ENCODE measurements around the gene DMD.
"Not testable (repeated sequence)": the region's sequence is repeated elsewhere in the genome, so short reads cannot be mapped to it uniquely, and the experiment has no call there.

Gene DMD

DNA sequence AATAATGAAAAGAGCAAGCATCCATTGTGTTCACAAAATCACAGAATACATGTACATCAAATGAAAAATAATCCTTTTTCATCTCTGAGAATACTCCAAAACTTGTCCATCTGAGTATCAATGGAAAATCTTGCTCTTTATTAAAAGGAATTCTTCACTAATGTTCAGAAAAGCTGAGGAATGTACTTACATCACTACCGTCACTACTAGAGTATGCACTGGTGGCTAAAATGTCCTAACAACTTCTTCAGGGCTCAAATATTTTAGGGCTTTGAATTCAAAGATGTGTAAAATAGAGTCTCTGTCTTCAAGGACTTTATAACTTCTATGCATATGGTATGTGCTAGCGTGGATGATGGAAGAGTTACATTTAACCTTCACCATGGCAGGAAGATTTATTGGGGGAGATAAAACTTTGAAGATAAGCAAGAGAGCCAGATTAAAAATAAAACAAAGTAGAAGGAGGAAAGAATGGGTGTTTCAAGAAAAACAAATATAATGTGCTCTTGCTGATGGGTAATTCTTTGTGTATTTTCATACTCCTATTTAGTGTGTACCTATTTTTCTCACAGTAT lies 55.1 kb downstream of the DMD start:
- DNase-seq: no peak

DNA sequence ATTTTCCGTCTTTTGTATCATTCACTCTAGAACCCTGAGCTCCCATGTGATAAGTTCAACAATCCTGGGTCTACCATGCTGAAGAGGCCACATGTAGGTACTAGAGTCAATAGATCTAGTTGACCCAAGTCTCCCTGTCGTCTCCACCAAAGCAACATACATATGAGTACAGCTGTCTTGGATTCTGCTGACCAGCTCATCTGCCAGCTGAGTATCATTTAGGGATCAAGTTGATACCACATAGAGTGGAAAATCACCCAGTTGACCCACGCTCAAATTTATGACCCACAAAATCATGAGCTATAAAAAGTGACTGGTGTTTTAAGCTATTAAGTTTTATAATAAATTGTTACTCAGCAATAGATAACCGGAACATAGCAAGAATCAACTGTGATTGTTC lies 61.8 kb downstream of the DMD start:
- DNase-seq: no peak

DNA sequence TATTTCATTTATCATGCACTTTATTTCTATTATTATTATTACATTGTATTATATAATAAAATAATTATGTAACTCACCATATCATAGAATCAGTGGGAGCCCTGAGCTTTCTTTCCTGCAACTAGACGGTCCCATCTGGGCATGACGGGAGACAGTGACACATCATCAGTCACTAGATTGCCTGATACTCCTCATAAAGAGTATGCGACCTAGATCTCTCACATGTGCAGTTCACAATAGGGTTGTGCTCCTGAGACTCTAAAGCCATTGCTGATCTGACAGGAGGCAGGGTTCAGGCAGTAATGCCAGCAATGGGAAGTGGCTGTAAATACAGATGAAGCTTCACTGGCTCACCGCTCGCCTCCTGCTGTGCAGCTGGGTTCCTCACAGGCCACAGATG lies 62.3 kb downstream of the DMD start:
- no peak for DNase-seq

DNA sequence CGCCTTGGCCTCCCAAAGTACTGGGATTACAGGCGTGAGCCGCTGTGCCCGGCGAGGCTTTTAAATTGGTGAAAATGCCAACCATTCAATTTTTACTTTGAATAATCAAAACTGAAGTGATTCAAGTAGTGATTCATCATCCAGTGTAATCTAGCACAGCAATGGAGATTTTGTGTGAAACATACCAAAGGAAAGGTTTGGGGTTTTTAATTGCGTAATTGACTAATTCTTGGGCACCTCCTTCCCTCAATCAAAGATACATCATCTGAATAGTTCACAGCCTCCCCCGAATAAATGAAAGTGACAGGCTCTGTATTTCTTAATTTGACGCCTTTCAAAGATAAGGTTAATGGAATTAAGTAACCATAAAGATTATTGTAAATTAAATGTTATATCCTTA lies 69.0 kb downstream of the DMD start:
- DNase-seq: no peak

DNA sequence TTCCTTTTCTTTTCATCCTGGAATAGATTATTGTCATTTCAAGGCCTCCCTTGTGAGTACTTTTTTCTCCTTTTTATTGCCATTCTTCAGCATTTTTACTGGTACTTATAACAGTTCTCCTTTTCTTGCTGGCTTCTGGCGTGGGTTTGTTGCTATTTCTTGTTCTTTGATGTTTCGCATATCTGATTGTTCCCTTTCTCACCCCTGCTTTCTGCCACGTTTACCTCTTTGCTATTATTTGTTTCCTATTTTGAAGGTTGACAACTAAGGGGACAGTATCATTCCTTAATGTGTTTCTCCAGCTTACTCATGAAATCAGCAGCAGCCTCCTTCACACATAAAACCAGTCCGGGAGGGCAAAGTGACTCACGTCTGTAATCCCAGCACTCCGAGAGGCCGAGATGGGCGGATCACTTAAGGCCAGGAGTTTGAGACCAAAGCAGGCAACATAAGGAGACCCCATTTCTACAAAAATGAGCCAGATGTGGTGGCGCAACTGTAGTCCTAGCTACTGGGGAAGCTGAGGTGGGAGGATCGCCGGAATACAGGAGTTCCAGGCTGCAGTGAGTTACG lies 72.6 kb downstream of the DMD start:
- DNase-seq: no peak

DNA sequence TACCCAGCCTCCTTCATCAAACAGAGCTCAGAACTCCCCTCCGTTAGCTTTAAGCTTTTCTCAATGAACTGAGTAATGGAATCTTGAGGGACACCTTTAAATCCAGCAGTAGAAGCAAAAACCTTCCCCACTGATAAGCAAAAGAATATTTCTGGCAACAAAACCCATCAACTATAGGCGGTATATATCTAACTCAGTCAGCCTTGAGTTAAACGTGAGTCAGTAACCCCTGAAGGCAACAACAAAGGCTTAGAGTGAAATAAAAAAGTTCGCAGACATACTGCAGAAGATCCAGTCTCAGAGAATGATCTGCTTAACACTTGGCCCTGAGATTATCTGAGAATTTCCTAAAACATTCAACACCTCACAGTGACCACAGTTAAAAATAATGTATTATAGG lies 77.2 kb downstream of the DMD start:
- no peak for DNase-seq

DNA sequence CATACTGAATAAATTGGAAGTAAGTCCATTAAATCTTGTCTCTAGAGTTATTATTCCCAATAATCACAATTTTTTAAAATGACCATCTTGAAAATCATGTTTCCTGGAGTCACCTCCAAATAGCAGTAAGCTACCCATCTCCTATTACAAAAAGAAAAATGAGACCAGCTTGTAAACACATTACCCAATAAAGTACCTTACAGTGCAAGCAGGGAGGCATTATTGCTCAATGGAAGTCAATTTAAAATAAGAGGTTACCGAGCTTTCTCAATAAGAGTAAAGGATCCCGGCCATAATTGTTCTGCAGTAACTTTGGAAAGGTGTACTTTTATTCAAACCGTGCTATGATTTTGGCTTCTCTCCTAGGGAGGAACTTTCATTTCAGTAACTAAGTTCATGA lies 78.0 kb downstream of the DMD start:
- no peak for DNase-seq

DNA sequence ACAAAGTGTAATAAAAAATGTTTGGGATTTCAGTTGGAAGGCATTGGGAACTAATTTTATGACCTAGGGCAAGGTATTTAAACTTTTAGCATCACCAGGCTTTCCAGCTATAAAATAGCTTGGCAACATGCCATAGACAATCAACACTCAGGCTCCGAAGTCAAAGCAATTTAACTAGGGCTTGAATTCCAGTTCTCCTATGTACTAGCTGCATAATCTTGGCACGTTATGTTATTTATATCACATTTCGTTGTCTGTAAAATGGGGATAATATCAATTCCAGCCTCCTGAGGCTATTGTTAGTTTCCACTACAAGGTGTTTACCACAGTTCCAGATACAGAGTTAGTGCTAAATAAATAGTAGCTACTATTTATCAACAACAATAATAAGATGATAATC lies 78.8 kb downstream of the DMD start:
- DNase-seq: no peak

DNA sequence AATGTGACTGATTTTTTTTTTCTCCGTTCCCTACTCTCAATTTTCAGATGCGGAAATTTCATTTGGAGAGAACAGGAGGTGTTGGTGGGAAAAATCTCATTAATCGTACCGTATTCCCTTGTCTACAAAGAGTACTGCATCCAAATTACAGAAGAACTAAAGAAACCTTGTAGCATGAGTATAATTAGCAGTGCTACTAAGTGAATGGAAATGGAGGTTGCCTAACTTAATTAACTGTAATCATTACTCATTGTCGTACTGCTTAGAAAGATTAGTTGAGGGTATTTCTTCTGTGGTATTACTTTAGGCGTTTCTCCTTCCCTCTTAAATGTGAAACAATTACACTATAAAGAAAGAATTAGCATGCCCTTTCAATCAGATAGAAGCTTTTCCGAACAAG lies 81.7 kb downstream of the DMD start:
- DNase-seq: no peak

DNA sequence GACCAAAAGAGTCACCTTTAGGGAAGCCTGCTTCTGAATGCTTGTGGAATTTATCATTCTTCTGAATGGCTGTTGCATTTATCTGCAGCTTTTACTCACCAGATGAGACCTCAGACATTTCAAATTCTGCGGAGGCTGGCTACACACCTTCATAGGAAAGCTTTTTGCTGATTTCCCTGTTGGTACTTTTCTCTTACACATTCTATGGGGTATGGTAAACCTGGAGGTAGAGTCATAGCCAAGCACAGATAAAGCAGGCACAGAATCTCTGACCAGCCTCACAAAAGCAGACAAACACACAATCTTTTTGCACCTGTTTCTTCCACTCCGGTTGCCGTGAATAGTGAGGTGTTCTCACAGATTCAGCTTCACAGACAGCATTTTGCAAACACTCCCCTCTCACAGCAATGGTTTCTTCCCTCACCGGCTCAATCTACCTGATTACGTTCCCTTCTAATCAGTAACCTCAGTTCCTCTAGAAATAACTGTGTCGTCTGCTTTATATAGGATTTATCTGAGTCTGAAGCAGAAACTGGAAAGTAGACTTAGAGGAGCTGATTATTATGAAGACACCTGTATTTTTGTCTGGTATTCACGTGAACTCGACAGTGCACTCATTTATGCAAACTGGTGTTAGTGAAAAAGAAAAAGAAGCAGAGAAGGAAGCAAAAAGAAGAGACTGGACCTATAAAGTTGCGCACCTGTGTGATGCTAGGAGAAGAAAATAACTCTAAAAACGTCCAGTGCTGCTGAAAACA lies 83.1 kb downstream of the DMD start:
- peak in 1 of 56 donors; percentile 3 for DNase-seq

DNA sequence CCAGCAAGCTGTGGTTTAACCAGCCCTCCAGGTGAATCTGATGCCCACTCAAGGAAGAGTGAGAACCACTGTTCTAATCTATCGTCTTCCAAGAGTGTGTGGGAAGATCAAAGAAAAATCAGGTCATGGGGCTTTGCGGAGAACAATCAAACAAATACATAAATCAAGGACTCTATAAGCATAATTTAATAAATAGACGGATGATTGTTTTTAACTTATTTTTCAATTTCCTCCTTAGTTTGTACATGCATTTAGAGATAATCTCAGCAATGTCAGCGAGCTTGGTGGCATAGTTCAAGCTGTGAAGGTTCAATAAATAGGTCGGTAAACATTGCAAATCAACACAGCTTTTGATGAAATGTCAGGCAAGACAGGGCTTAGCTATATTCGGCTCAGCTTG lies 84.9 kb downstream of the DMD start:
- DNase-seq: no peak

DNA sequence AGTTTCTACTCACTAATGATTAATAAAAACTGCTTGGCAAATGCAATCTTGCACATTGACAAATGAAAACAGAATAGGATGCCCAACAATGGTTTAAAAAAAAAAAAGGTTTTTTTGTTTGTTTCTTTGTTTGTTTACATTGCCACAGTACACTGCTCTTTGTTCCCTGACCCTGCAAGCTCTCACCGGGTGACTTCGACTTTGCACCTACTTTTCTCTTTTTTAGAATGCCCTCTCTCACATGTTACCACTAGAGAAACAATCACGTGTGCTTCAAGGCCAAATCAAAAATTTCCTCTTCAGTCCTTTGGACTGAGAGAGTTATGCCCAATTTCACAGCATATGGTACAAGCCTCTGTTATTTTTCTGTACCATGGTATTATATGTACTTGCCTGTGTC lies 101.5 kb downstream of the DMD start:
- DNase-seq: no peak

DNA sequence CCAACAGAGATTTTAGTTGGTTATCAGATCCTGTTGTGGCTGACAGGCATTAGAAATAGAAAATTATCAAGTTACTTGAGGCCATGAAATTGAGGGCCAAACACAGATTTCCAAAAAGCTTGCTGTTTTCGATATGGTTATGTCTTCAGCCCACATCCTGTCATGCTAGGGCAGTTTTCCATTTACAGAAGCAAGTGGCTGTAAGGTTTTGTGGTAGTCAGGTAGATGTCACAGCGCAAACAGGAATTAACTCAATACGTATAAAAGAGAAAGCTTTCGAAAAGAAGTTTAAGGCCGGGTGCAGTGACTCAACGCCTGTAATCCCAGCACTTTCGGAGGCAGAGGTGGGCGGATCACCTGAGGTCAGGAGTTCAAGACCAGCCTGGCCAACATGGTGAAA lies 104.6 kb downstream of the DMD start:
- no peak for DNase-seq

DNA sequence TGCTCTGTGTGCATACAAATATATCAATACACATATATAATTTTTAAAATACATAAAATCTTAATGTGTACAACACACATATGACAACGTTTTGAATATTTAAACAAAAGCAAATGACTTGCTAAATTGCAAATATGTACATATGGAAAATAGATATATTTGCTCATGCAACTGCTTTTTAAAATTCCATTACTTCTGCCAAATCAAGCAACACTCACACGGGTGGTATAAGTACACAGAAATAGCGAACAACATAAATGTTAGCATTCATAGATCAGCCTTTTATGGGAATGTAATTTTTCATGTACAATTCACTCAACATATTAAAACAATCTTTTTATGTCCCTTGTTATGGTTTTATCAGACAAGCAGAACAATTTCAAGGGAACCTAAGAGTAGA lies 116.3 kb downstream of the DMD start:
- DNase-seq: no peak

DNA sequence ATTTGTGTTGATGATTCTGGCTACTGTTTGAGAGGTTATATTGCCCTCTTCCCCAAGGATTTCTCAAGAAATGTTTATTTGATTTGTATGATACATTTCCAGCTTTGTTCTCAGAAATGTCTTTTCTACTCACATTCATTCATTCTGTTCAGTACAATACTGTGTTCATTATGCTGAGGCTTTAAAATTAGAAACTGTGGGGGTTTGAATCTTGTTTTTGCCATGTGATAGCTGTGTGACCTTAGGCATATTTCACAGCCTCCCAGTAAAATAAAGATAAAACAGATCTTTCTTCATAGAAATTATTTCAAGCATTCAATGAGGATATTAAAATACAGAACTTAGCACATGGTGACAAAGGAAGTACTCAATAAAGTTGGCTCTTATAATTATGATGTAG lies 123.9 kb downstream of the DMD start:
- DNase-seq: no peak

DNA sequence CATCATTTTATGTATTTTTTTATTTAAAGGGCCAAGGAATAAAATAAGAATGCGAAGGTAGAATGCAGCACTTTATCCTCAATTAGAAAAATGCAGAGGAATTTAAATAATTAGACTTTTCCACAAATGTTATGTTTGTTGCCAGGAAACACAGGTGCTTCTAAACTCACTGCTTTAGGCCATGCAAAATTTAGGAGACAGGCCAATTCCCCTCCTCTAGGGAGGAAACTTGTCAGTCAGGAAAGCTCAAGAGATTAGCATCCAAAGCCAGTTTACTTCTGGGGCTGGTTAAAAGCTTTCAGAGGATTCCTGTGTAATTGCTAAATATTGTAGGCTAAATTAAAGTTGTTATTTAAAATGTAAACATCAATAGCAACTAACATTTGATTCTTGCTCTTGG lies 124.5 kb downstream of the DMD start:
- DNase-seq: no peak

DNA sequence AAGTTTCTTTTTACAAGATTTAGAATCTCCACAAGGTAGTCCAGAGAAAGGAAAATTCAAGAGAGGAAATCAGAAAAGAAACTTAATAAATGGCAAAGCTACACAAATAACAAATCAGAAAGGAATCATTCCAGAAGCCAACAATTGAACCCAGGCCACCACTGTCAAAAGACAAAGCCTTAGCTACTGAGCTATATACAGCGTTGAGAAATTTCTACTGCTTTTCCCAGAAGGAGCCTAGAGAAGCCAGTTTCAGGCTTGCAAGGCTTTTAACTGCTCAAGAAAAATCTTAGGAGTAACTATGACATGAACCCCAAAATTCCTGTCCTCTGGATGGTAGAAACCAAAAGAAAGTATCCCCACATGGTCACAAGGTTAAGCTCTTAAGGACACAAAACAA lies 129.0 kb downstream of the DMD start:
- DNase-seq: no peak

DNA sequence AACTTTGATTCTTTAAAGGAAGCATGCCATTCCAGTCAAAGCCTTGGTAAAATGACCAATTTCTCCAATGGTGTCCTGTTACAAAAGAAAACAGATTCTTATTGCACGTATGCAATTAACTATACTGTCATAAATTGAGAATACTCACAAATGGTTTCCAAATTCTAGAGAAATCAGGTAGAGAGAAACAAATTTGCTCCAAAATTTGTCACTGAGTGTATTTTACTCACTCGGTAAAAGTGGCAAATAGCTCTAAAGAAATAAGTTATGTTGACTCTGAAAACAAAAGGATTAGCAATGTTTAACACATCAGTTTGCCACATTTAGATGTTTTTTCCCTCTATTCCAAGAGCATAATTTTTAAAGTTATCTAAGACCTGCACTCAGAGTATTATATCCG lies 133.1 kb downstream of the DMD start:
- DNase-seq: no peak

DNA sequence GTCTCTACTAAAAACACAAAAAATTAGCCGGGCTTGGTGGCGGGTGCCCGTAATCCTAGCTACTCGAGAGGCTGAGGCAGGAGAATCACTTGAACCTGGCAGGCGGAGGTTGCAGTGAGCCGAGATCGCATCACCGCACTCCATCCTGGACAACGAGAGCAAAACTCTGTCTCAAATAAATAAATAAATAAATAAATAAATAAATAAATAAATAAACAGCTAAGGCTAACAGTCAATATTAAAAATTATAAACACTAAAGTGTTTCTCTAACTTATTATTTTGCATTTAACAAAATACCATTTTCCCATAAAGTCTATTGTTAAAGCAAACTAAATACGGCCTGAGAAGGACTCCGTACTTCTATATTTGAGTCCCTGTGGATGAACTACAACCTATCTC lies 137.7 kb downstream of the DMD start:
- DNase-seq: not testable (repeated sequence)

DNA sequence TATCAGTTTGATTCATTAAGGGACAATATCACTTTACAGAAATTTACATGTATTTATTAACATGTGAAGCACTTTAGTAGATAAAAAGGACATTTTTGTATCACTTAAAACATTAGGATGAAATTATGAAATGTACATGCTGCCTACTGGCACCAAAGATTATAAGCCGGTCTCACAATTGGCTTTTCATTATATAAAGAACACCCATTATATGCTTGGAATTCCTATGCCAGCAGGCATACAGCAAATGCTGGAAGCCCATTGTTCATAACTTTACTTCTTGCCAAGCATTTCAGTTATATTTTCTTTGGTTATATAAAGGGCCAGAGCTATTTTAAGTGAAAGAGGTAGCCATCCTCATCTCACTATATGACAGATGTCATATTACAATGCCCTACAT lies 145.9 kb downstream of the DMD start:
- DNase-seq: no peak

DNA sequence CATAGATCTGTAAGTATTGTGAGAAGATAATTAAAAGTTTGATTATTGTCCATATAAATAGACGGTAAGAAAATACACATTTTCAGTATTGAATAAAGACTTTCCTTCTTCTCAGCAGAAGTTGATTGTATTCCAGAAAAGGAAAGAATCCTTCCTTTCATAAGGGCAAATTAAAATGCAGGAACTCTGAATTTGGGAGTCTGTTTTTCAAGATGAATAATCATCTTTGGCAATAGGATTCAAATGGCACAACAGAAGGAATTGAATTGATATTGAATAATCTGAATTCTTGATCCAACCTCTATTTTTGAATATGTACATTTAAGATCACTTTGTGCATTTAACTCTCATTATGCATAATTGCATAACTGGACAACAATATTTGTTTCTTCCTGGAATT lies 149.3 kb downstream of the DMD start:
- no peak for DNase-seq

DNA sequence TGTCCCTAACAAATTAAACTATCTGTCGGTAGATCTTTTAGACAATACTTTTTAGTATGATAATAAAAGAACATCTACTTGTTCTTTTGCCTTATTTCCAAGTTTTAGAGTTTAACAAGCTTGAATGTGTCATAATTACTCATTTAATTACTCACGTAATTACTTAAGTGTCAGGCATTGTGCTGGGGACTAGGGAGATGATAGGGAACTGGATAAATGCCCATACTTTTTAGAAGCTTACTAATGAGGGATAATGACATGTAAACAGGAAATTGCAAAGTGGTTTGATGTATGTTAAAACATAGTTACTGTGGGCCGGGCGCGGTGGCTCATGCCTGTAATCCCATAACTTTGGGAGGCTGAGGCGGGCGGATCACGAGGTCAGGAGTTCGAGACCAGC lies 158.3 kb downstream of the DMD start:
- DNase-seq: no peak

DNA sequence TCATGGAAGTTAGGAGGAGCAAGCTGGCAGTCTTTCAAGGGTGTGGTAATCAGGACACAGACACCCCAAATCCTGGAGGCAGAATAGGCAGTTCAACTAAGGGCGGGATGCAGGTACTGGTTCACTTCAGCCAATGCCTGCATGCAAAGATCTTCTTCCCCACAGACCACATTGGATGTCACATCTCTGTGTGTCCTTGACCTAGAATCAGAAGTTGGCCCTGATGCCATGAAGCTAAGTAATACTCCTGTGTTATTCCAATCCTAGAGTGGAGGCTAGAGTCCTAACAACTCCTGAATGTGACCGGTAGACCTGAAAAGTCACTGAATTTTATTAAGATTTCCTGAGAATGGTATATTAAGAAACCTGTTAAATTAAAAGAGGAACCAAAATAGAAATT lies 165.5 kb downstream of the DMD start:
- DNase-seq: peak in 1 of 56 donors; percentile 0

Measured in nucleus accumbens (tissue), 56 donors.